Thyroid gland (tissue), 4 donors: ENCODE results near the gene NOS1AP.

Source experiments
- CTCF ChIP-seq, 6 experiments: fragments of 200-600 bp in 3 of 6; fragments of 450-650 bp in 3 of 6; sonication (generic) in 3 of 6; IDR thresholded peaks; one replicate each; pipeline ENCODE4 v1.5.1; 2016 to 2019; ENCODE audit warnings: antibody characterized with exemption in 6 of 6, mild to moderate bottlenecking in 2 of 6, inconsistent platforms in 1 of 6, moderate library complexity in 1 of 6
- POLR2A ChIP-seq, 2 donors: fragments of 450-650 bp; IDR thresholded peaks; one replicate each; pipeline ENCODE4 v1.6.1; 2017; ENCODE audit warnings: antibody characterized with exemption in 2 of 2, mild to moderate bottlenecking in 2 of 2, moderate library complexity in 1 of 2

- TF ChIP-seq POLR2A (IDR thresholded peaks at IDR 0.05) (no peak), CTCF (IDR thresholded peaks at IDR 0.05) (no peak)
These were observed 138.4 kb downstream of the NOS1AP start for GRCh38 chr1:162207862-162208261.
